ENCODE results near the gene DAD1. TPM values are rescaled to one million over a fixed set of nuclear protein-coding genes. Genes with fewer than 3 reads are reported as not detected.

DAD1 gene
- total RNA-seq, 1 donor from 2014 or later: 140 TPM

DNA sequence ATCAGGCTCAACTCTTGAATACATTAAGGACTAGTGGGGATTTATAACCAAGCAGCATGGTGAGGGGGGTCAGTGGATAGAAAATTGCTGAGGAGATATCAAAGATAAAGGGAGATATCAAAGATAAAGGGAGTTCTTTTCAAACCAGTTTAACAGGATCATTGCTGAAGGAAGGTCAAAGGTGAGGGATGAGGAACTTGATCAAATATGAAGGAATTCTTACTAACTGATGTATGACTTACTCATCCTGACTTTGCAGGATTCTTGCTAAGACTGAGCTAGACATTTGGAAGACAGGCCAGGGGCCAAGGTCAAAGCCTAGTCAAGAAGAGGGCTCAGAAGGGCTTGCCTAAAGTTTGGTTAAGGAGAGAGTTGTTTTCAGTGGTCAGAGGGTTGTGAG, 13.8 kb upstream of the DAD1 start:
- no peaks in the 10 kb centered on the region for H3K27me3 Mint-ChIP-seq (ENCODE audit: low read depth)
- H3K4me1 Mint-ChIP-seq: peaks cover 19% of the 10 kb centered on the region

DNA sequence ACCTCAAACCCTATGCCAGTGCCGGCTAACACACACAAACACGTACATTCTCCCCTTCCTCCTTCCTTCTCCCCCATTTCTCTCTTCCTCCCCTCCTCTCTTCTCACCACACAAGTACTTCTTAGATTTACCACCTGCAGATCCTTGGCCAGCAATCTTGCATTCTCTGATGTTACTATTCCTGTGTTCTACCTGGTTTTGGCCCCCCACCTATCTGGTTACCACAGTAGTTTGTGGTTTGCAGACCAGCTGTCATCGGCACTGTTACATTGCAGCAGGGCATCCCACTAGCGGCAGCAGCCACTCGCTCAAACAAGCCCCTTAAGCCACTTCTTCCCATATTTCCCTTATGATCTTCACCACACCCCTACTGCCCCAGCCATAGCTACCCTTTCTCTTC, 13.0 kb upstream of the DAD1 start:
- H3K9me3 Mint-ChIP-seq: no peaks in the 10 kb centered on the region
- H3K4me3 Mint-ChIP-seq: no peak overlapping the region
- H3K4me1 Mint-ChIP-seq: peaks cover 21% of the 10 kb centered on the region
- TF ChIP-seq, protein P1, sequence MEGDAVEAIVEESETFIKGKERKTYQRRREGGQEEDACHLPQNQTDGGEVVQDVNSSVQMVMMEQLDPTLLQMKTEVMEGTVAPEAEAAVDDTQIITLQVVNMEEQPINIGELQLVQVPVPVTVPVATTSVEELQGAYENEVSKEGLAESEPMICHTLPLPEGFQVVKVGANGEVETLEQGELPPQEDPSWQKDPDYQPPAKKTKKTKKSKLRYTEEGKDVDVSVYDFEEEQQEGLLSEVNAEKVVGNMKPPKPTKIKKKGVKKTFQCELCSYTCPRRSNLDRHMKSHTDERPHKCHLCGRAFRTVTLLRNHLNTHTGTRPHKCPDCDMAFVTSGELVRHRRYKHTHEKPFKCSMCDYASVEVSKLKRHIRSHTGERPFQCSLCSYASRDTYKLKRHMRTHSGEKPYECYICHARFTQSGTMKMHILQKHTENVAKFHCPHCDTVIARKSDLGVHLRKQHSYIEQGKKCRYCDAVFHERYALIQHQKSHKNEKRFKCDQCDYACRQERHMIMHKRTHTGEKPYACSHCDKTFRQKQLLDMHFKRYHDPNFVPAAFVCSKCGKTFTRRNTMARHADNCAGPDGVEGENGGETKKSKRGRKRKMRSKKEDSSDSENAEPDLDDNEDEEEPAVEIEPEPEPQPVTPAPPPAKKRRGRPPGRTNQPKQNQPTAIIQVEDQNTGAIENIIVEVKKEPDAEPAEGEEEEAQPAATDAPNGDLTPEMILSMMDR (IDR thresholded peaks at IDR 0.05; ENCODE audit: unreplicated experiment): no peak
- DNase-seq (ENCODE audit: low spot score in 2 of 2, unreplicated experiment in 2 of 2): no peak
- peaks cover 29% of the 10 kb centered on the region for H3K36me3 Mint-ChIP-seq
- H3K27me3 Mint-ChIP-seq (ENCODE audit: low read depth): no peaks in the 10 kb centered on the region
- H3K27ac Mint-ChIP-seq: no peak overlapping the region

More for the DNA sequence above, 13.8 kb upstream of the DAD1 start:
- H3K27ac Mint-ChIP-seq: no peak overlapping the region
- no peak overlapping the region for H3K4me3 Mint-ChIP-seq
- DNase-seq (ENCODE audit: low spot score in 2 of 2, unreplicated experiment in 2 of 2): no peak
- peaks cover 34% of the 10 kb centered on the region for H3K36me3 Mint-ChIP-seq
- no peaks in the 10 kb centered on the region for H3K9me3 Mint-ChIP-seq
- TF ChIP-seq, protein P1 (IDR thresholded peaks at IDR 0.05; ENCODE audit: unreplicated experiment): no peak

DNA sequence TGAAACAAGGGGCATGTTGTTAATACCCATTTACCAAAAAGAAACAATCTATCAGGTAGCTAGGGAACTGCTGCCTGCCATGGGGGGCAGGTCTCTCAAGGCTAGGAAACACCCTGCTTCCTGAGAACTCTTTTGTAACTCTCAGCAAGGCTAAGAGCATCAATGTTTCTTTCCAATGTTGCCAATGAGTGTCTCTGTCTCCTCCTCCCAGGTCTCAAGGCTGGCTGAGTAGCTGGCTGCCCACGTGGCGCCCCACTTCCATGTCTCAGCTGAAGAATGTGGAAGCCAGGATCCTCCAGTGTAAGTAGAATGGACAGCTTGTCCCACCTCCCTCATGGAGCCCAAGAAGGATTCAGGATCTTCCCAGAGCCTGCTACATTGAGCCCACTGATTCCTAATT, 12.4 kb upstream of the DAD1 start:
- no peaks in the 10 kb centered on the region for H3K27me3 Mint-ChIP-seq (ENCODE audit: low read depth)
- H3K36me3 Mint-ChIP-seq: peaks cover 27% of the 10 kb centered on the region
- H3K4me1 Mint-ChIP-seq: peaks cover 21% of the 10 kb centered on the region
- TF ChIP-seq, protein P1 (IDR thresholded peaks at IDR 0.05; ENCODE audit: unreplicated experiment): no peak
- H3K9me3 Mint-ChIP-seq: no peaks in the 10 kb centered on the region
- H3K27ac Mint-ChIP-seq: no peak overlapping the region
- no peak overlapping the region for H3K4me3 Mint-ChIP-seq
- DNase-seq (ENCODE audit: low spot score in 2 of 2, unreplicated experiment in 2 of 2): no peak

DNA sequence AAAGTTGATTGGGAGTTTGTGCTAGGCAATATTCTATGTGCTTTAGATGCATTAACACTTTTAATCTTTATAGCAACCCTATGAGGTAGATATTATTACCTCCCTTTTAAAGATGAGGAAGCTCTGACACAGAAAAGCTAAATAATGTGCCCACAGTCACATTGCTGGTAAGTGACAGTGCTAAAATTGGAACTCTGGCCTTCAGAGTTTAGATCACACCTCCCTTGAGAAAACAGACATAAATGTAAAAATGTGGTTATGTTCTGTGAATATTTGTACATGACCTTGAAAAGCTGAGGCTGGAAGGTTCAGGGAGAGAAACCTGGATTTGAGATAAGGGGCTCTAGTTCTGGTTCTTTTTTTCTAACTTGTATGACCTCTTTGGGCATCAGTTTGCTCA, 11.0 kb upstream of the DAD1 start:
- TF ChIP-seq, protein P1 (IDR thresholded peaks at IDR 0.05; ENCODE audit: unreplicated experiment): no peak
- Mint-ChIP-seq H3K9me3 (no peaks in the 10 kb centered on the region), H3K27ac (peak overlapping the region; percentile 95), H3K4me3 (no peak overlapping the region), H3K27me3 (ENCODE audit: low read depth) (peaks cover 5% of the 10 kb centered on the region), H3K4me1 (peaks cover 21% of the 10 kb centered on the region), H3K36me3 (peaks cover 24% of the 10 kb centered on the region)
- no peak for DNase-seq (ENCODE audit: low spot score in 2 of 2, unreplicated experiment in 2 of 2)

DNA sequence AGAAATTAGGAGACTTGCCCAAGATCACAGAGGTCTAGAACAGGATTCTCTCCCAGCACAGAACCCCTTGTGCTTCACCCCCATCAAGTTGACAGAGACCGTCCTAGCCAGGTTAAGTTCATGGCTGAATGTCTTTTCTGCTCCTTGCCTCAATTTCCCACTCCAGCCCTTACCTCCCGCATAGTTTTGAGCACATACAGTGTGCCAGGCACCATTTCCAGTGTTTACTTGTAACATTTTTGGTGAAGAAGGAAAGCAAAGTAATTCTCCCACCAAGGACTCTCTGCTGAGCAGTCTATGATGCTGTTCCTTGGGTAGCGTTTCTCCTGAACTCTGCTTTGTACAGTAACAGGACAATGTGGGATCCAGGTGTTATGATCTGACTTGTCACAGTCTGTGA, 10.3 kb upstream of the DAD1 start:
- Mint-ChIP-seq H3K27me3 (ENCODE audit: low read depth) (peaks cover 11% of the 10 kb centered on the region), H3K4me1 (peaks cover 21% of the 10 kb centered on the region), H3K36me3 (peaks cover 20% of the 10 kb centered on the region), H3K9me3 (no peaks in the 10 kb centered on the region), H3K4me3 (peak overlapping the region; percentile 92), H3K27ac (peak overlapping the region; percentile 95)
- TF ChIP-seq, protein P1 (IDR thresholded peaks at IDR 0.05; ENCODE audit: unreplicated experiment): no peak
- DNase-seq (ENCODE audit: low spot score in 2 of 2, unreplicated experiment in 2 of 2): no peak

DNA sequence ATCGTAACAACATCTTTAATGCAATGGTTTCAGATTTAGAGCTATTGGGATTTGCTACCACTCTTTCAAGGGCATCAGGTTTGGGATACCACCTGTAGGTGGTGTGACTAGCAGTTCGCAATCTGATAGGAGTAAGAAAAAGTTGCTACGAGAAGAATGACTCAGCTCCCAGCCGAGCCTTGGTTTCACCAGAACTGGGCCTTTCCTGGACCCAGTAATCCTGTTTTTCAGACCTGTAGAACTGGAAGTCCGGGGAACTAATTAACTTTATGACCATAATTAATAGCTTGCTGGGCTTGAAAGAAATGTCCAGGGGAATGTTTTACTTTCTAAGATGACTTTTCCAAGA, 9.8 kb upstream of the DAD1 start:
- H3K4me3 Mint-ChIP-seq: peak overlapping the region; percentile 92
- peak overlapping the region; percentile 95 for H3K27ac Mint-ChIP-seq
- peaks cover 16% of the 10 kb centered on the region for H3K27me3 Mint-ChIP-seq (ENCODE audit: low read depth)
- no peaks in the 10 kb centered on the region for H3K9me3 Mint-ChIP-seq
- peaks cover 18% of the 10 kb centered on the region for H3K36me3 Mint-ChIP-seq
- peaks cover 21% of the 10 kb centered on the region for H3K4me1 Mint-ChIP-seq
- TF ChIP-seq, protein P1 (IDR thresholded peaks at IDR 0.05; ENCODE audit: unreplicated experiment): no peak
- DNase-seq (ENCODE audit: low spot score in 2 of 2, unreplicated experiment in 2 of 2): no peak

All from mesothelial cell of epicardium (in vitro differentiated cells).